ENCODE measurements around the gene PHTF1.
A peak's percentile ranks its signal among the peaks of the same experiment; 100 is the strongest.

Gene PHTF1

GRCh38 chr1:113759333-113760101 is at the start of gene PHTF1:
Gene PHTF1, minus strand, starts transcription at chr1:113759486. Its CDS starts 783 bp downstream, at chr1:113758703.
- DNase-seq: peak; percentile 85

DNA sequence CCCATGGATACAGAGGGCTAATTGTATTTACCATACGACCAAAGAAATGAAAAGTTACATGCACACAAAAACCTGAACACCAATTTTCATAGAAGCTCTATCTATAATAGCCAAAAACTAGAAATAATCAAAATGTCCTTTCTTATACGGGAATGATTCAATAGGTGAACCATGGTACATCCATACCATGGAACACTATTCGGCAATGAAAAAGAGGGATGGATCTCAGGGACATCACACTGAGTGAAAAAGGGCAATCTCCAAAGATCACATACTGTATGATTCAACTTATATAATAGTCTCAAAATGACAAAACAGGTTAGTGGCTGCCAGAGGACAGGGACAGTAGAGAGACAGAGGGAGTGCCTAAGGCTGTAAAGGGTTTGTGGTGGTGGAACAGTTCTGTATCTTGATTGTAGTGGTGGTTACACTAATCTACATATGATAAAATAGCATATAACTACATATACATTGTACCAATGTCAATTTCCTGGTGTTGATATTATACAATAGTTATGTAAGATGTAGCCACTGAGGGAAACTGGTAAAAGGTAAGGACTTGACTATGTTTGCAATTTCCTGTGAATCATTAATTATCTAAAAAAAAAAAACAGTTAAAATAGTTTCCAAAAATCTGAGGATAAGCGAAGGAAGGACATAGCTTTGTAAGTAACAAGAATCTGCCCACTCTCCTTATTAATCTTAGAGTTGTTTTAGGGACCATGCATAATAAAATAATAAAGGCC is 49.3 kb upstream of the PHTF1 start:
- DNase-seq: peak; percentile 43

DNA sequence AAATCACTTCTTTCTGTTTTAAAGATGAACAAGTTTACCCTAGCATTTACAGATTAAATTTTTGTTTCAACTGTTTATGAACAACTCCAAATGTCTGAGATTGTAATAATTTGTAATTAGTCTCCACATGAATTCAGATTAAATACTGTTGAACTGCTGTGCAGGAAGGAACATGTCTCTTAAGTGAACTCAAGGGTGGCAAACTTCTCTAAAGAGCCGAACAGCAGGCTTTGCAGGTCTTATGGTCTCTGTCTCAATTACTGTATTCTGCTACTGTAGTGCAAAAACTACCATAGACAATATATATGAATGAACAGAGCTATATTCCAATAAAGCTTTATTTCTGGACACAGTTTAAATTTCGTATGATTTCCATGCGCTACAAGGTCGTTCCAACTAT is 46.4 kb upstream of the PHTF1 start:
- no peak for DNase-seq

- DNase-seq: no peak
These were observed 45.9 kb upstream of the PHTF1 start for GRCh38 chr1:113805256-113805531.

DNA sequence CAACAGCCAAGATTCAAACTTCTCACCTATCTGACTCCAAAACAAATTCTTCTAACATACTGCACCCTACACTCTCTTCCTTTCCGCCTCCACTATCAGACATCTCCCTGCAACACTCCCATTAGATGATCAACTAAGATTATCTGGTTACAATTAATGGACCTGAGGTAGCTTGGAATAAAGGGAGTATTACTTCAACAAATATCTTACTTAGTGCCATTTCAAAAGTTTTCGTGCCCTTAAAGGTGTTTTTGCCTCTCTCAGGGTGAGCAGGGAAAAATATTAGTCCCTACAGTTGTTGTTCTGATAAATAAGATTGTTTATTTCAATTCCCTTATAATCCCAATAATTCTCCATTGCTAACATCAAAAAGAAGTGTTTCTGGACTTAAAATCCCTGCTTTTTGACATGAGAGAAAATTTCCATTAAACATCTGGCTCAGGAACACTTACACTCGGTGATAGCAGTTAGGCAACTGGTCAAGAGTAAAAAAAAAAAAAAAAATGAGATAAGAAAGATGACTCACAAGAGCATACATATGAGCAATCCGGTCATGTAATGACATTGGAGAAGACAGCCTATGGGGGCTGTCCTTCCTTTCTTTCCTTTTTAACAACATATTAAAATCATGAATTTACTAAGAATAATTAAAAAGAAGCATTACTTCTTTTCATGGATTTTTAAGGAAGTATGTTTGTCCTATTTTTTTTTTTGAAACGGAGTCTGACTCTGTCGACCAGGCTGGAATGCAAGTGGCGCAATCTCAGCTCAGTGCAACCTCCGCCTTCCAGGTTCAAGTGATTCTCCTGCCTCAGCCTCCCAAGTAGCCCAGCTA is 45.4 kb upstream of the PHTF1 start:
- DNase-seq: peak; percentile 64

DNA sequence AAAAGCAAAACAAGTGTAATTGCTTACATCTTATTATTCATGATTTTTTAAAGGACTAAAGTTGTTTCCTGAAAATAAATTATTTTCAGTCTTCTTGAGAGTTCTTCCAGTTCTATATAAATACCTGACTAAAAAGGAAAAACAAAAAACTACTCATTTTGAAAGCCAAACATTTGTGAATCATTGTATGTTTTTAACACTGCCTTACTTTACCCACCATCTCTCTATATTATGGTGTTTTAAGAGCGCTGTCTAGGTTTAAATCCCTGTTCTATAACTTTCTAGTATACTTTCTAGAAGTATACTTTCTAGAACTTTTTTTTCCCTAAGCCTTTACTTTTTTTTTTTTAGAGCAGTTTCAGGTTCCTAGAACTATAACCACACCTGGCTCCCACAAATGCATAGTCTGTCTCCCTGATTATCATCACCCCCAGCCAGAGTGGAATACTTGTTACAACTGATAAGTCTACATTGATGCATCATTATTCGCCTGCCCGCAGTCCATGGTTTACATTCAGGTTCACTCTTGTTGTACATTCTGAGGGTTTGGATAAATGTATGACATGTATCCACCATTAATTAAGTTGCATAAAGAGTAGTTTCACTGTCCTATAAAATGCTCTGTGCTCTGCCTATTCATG is 43.2 kb upstream of the PHTF1 start:
- DNase-seq: no peak

DNA sequence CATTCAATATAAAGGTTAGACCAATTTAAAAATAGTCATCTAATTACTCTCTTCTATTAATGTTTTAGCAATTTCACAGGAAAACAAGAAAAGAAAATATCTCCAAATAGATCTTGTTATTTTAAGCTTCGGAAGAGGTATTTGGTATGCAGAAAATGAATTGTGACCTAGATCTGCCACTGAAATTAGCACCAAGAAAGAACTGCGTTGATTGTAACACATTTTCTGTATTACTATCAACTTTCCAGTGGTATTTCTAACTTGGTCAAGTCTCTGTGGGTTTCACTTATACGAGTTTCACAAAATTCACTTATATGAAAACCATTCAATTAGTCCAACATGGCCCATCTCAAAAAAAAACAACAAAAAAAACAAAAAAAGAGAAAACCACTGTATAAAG is 41.2 kb upstream of the PHTF1 start:
- no peak for DNase-seq

- no peak for DNase-seq
These were observed 38.2 kb upstream of the PHTF1 start for GRCh38 chr1:113797472-113797871.

GRCh38 chr1:113793878-113794834 is 34.9 kb upstream of the PHTF1 start:
- DNase-seq: no peak

DNA sequence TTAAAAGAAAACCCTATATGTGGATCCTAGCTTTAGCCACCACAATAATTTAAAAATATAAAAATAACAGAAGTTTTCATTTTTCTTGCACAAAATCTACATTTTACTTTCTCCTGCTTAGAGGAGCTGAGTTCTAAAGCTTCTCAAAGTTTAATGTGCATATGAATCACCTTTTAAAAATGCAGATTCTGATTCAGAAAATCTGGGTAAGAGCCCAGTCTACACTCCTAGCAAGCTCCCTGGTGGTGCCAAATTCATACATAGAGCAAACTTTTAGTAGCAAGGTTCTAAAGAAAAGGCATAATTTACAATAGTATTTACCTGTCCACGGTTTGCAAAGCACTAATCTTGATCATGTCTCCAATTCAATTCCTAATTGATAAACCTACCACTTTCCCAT is 33.7 kb upstream of the PHTF1 start:
- peak; percentile 60 for DNase-seq

GRCh38 chr1:113792471-113792870 is 33.2 kb upstream of the PHTF1 start:
- DNase-seq: no peak

DNA sequence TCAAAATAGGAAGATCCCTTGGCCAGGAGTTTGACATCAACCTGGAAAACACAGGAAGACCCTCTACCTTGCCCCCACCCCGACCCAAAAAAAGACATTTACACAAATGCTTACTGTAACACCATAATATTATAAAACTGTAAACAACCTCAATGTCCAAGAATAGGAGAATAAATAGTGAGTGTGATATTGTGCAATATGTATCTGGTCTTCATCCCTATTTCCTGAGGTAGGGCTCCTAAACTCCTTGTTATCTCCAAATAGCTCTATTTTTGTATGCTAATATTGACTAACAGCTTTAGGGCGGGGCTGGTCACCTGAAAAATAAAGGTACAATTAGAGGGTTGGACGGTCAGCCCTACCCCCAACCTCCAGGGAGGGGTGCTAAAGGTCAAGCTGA is 29.5 kb upstream of the PHTF1 start:
- no peak for DNase-seq

GRCh38 chr1:113787663-113788062 is 28.4 kb upstream of the PHTF1 start:
- DNase-seq: no peak

DNA sequence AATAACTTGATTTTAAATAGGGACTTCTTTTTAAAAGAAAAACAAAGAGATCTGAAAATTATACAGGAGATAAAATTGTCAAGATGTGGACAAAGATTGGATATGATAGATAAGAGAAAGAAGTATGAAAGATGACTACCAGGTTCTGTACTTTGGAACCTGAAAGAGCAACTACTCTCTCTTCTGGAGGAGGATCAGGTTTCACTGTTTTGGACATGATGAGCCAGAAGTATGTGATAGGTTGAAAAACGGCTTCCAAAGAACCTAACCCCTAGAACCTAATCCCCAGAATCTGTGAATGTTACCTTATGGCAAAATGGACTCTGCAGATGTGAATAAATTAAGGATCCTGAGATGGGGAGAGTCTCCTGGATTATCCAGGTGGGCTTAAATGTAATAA is 26.8 kb upstream of the PHTF1 start:
- DNase-seq: no peak

DNA sequence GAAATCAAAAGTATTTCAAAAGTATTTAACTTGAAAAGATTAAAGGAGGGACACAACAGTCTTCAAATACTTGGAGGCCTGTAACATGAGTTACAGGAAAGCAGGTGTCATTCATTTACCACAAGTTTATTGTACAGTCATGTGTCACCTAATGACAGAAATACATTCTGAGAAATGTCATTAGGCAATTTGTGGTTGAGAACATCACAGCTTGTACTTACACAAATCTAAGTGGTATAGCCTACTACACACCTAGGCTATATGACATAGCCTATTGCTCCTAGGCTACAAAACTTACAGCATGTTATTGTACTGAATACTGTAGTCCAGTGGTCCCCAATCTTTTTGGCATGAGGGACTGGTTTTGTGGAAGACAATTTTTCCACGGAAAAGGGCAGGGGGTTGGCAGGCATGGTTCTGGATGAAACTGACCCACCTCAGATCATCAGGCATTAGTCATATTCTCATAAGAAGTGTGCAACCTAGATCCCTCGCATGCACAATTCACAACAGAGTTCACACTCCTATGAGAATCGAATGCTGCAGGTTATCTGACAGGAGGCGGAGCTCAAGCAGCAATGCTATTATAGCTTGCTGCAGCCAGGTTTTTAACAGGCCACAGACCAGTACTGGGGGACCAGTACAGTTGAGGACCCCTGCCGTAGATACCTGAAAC is 25.0 kb upstream of the PHTF1 start:
- DNase-seq: peak; percentile 42

GRCh38 chr1:113783254-113784103 is 24.2 kb upstream of the PHTF1 start:
- DNase-seq: peak; percentile 64

DNA sequence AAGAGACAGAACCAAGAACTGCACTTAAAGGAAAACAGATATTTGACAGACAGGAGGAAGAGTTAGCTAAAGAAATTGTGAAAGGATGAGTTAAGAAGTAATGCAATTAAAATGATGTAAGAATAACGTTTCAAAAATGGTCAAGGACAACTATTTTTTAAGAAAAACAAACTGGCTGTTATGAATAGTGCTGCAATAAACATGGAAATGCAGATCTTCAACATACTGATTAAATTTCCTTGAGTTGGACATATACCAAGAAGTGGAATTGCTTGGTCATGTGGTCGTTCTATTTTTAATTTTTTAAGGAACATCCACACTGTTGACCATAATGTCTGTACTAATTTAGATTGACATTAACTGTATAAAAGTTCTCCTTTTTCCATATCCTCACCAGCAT is 23.1 kb upstream of the PHTF1 start:
- no peak for DNase-seq

GRCh38 chr1:113780374-113781146 is 21.3 kb upstream of the PHTF1 start:
- no peak for DNase-seq

- no peak for DNase-seq
These were observed 20.3 kb upstream of the PHTF1 start for GRCh38 chr1:113779542-113779941.

DNA sequence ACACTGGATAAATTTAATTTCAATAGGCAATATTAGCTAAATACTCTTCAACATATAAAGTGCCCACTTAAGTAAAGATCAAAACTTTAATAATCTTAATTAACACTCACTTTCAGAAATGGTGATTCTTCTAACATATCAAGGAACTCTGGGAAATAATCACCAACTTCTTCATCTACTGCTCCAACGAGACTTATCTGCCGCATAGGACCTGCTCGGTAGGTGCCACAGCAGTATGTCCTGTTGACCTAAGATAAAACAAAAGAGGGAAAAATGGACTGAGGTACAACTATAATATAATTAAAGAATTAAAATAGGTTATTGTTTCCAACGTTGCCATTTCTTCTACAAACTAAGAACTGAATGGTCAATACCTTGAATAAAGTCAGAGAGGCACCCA is 18.3 kb upstream of the PHTF1 start:
- no peak for DNase-seq
